GM23338 (cell line): ENCODE results near the gene TSEN2. TPM values are rescaled to one million over a fixed set of nuclear protein-coding genes. Genes with fewer than 3 reads are reported as not detected.

Experiments
- ATAC-seq: fragments of 200-7000 bp; cut with Tn5 transposase; 3 replicates; pipeline ENCODE4 v1.9.1; 2020
- DNase-seq: peaks from one replicate; pipeline ENCODE4 v3.0.0-alpha.2; 2015; ENCODE audit warnings: low spot score
- H2AFZ ChIP-seq: fragments of 200-600 bp; sonication (generic); 2 replicates; pipeline ENCODE4 v1.8.0; 2016; ENCODE audit warnings: antibody characterized with exemption, mild to moderate bottlenecking, moderate library complexity
- H3F3A ChIP-seq: fragments of 200-600 bp; sonication (generic); replicated peaks from 2 replicates; pipeline ENCODE4 v1.8.0; 2017; ENCODE audit warnings: antibody characterized with exemption, mixed run types, low read depth
- H3K27ac ChIP-seq: fragments of 200-600 bp; sonication (generic); 2 replicates; pipeline ENCODE4 v1.6.1; 2016; ENCODE audit warnings: low read depth
- H3K27me3 ChIP-seq: fragments of 200-600 bp; sonication (generic); 2 replicates; pipeline ENCODE4 v1.8.0; 2016; ENCODE audit warnings: mild to moderate bottlenecking, mixed run types, moderate library complexity; ENCODE audit not compliant: insufficient read depth
- H3K36me3 ChIP-seq: fragments of 200-600 bp; sonication (generic); 2 replicates; pipeline ENCODE4 v1.8.0; 2016; ENCODE audit warnings: mild to moderate bottlenecking; ENCODE audit not compliant: insufficient read depth
- H3K4me1 ChIP-seq: fragments of 200-600 bp; sonication (generic); 2 replicates; pipeline ENCODE4 v1.8.0; 2016; ENCODE audit warnings: mild to moderate bottlenecking, moderate library complexity; ENCODE audit not compliant: insufficient read depth
- H3K4me2 ChIP-seq: fragments of 200-600 bp; sonication (generic); 2 replicates; pipeline ENCODE4 v1.7.1; 2017; ENCODE audit warnings: mixed run types
- H3K4me3 ChIP-seq: fragments of 200-600 bp; sonication (generic); 2 replicates; pipeline ENCODE4 v1.6.1; 2016; ENCODE audit warnings: mixed run types
- H3K79me2 ChIP-seq: fragments of 200-600 bp; sonication (generic); replicated peaks from 2 replicates; pipeline ENCODE4 v1.8.0; 2017; ENCODE audit warnings: mild to moderate bottlenecking; ENCODE audit not compliant: insufficient read depth
- H3K9me2 ChIP-seq: fragments of 200-600 bp; sonication (generic); 2 replicates; pipeline ENCODE4 v1.8.0; 2017; ENCODE audit not compliant: insufficient read depth
- H4K20me1 ChIP-seq: fragments of 200-600 bp; sonication (generic); replicated peaks from 2 replicates; pipeline ENCODE4 v1.8.0; 2017; ENCODE audit warnings: mild to moderate bottlenecking; ENCODE audit not compliant: insufficient read depth
- H3K27ac Mint-ChIP-seq: 2 replicates; pipeline ENCODE4 v1.8.0; 2020; ENCODE audit warnings: inconsistent platforms, mild to moderate bottlenecking, moderate library complexity, mixed read lengths
- H3K27me3 Mint-ChIP-seq: 3 replicates; pipeline ENCODE4 v1.8.0; 2022; ENCODE audit warnings: low read depth, mild to moderate bottlenecking, moderate library complexity, mixed read lengths, inconsistent platforms; ENCODE audit not compliant: insufficient read depth, poor library complexity
- H3K36me3 Mint-ChIP-seq: 3 replicates; pipeline ENCODE4 v1.8.0; 2021; ENCODE audit warnings: low read depth, mild to moderate bottlenecking, inconsistent platforms, moderate library complexity, mixed read lengths
- H3K4me1 Mint-ChIP-seq: 3 replicates; pipeline ENCODE4 v1.8.0; 2020; ENCODE audit warnings: mild to moderate bottlenecking, inconsistent platforms, mixed read lengths
- H3K4me3 Mint-ChIP-seq: 3 replicates; pipeline ENCODE4 v1.8.0; 2021; ENCODE audit warnings: moderate library complexity, mild to moderate bottlenecking, inconsistent platforms, mixed read lengths
- H3K9me3 Mint-ChIP-seq: 3 replicates; pipeline ENCODE4 v1.8.0; 2020; ENCODE audit warnings: moderate library complexity, mild to moderate bottlenecking, inconsistent platforms, mixed read lengths
- CTCF ChIP-seq, 2 experiments: fragments of 200-600 bp in 1 of 2; sonication (generic) in 1 of 2; conservative IDR thresholded peaks; 2 replicates each; pipeline versions ENCODE4 v1.5.1 to v1.6.1; 2016 to 2017; ENCODE audit warnings: antibody characterized with exemption in 2 of 2, low read depth in 2 of 2, mild to moderate bottlenecking in 2 of 2, moderate library complexity in 1 of 2
- EZH2phosphoT487 ChIP-seq: fragments of 200-600 bp; sonication (generic); IDR thresholded peaks from one replicate; pipeline ENCODE4 v1.8.1; 2018; ENCODE audit warnings: antibody characterized with exemption; ENCODE audit not compliant: unreplicated experiment
- NANOG ChIP-seq: IDR thresholded peaks from 2 replicates; pipeline ENCODE4 v1.6.1; 2016; ENCODE audit warnings: antibody characterized with exemption, borderline replicate concordance
- POLR2AphosphoS5 ChIP-seq: IDR thresholded peaks from 2 replicates; pipeline ENCODE4 v1.6.1; 2016; ENCODE audit warnings: antibody characterized with exemption, low read depth
- STAT1 ChIP-seq: IDR thresholded peaks from one replicate; pipeline ENCODE4 v1.6.1; 2016; ENCODE audit warnings: antibody characterized with exemption; ENCODE audit not compliant: unreplicated experiment
- ZNF462 ChIP-seq: fragments of 250-450 bp; sonication (Bioruptor Pico); IDR thresholded peaks from 2 replicates; pipeline ENCODE4 v1.5.0; 2020; ENCODE audit warnings: mild to moderate bottlenecking, moderate library complexity
- polyA plus RNA-seq: library from polyadenylated mRNA; unstranded; fragments of >200 nt; fragmentation: Nextera tagmentation; extraction: Ambion mirVana; gene quantifications from 2 replicates; pipeline ENCODE4 v1.2.1, GENCODE V29; 2016
- total RNA-seq: library from RNA; depleted of rRNA; stranded (reverse); fragments of >200 nt; shearing (Covaris generic); gene quantifications from 2 replicates; pipeline ENCODE4 v1.2.3, GENCODE V29; 2014

TSEN2 gene
- total and polyA plus RNA-seq, 2 experiments from 2014 or later: 27.7 to 30.0 TPM

GRCh38 chr3:12470680-12471079, 13.6 kb upstream of the TSEN2 start:
- TF ChIP-seq ZNF462 (CRISPR knock-in tag) (no peak), STAT1 (no peak), POLR2AphosphoS5 (no peak), EZH2phosphoT487 (no peak), CTCF (conservative IDR thresholded peaks at IDR 0.05; ENCODE audit: low read depth in 2 of 2) (no peak), NANOG (no peak)
- H3K9me3 Mint-ChIP-seq: no peaks in the 10 kb centered on the region
- DNase-seq (no peak), ATAC-seq (no peak)
- Histone ChIP-seq H4K20me1 (no peaks in the 10 kb centered on the region), H3K9me2 (no peaks in the 10 kb centered on the region), H3K36me3 (no peaks in the 10 kb centered on the region), H3K79me2 (no peaks in the 10 kb centered on the region), H3F3A (no peaks in the 10 kb centered on the region), H3K4me2 (no peak overlapping the region), H3K4me3 (no peak overlapping the region), H2AFZ (no peak overlapping the region), H3K27ac (no peak overlapping the region), H3K27me3 (no peaks in the 10 kb centered on the region), H3K4me1 (no peaks in the 10 kb centered on the region; the same call in 1 of the 2 replicates)
- H3K36me3 Mint-ChIP-seq: no peaks in the 10 kb centered on the region
- no peak overlapping the region for H3K4me3 Mint-ChIP-seq
- no peaks in the 10 kb centered on the region for H3K27me3 Mint-ChIP-seq
- H3K4me1 Mint-ChIP-seq: peaks cover 12% of the 10 kb centered on the region
- no peak overlapping the region for H3K27ac Mint-ChIP-seq
